ENCODE results near the gene DGKG.

DGKG gene

GRCh38 chr3:186166491-186167288 lies 195.3 kb downstream of the DGKG start:
- DNase-seq = no peak

- no peak for DNase-seq
These were observed 196.0 kb downstream of the DGKG start for GRCh38 chr3:186166036-186166435.

GRCh38 chr3:186165331-186165730 lies 196.7 kb downstream of the DGKG start:
- no peak for DNase-seq

- DNase-seq = no peak
These were observed 197.3 kb downstream of the DGKG start for GRCh38 chr3:186164696-186165095.

GRCh38 chr3:186162221-186162620 lies 199.8 kb downstream of the DGKG start:
- no peak for DNase-seq

- no peak for DNase-seq
These were observed 201.3 kb downstream of the DGKG start for GRCh38 chr3:186160691-186161243.

GRCh38 chr3:186154641-186155040 lies 207.4 kb downstream of the DGKG start:
- DNase-seq = no peak

GRCh38 chr3:186152889-186153292 lies 209.1 kb downstream of the DGKG start:
- DNase-seq = no peak

GRCh38 chr3:186152361-186152798 lies 209.7 kb downstream of the DGKG start:
- DNase-seq = no peak

GRCh38 chr3:186151077-186151971 lies 210.7 kb downstream of the DGKG start:
- no peak for DNase-seq

- no peak for DNase-seq
These were observed 211.8 kb downstream of the DGKG start for GRCh38 chr3:186150041-186150830.

- no peak for DNase-seq
These were observed 212.6 kb downstream of the DGKG start for GRCh38 chr3:186149319-186149960.

- no peak for DNase-seq
These were observed 217.8 kb downstream of the DGKG start for GRCh38 chr3:186144257-186144656.

- no peak for DNase-seq
These were observed 218.8 kb downstream of the DGKG start for GRCh38 chr3:186143250-186143649.

- no peak for DNase-seq
These were observed 219.6 kb downstream of the DGKG start for GRCh38 chr3:186142393-186142932.

GRCh38 chr3:186141790-186142189 lies 220.2 kb downstream of the DGKG start:
- DNase-seq = no peak

- no peak for DNase-seq
These were observed 223.6 kb downstream of the DGKG start for GRCh38 chr3:186138272-186138981.

GRCh38 chr3:186137051-186137685 lies 224.9 kb downstream of the DGKG start:
- no peak for DNase-seq

- no peak for DNase-seq
These were observed 228.1 kb downstream of the DGKG start for GRCh38 chr3:186133980-186134379.

GRCh38 chr3:186132487-186132886 lies 229.5 kb downstream of the DGKG start:
- no peak for DNase-seq

- DNase-seq = no peak
These were observed 232.8 kb downstream of the DGKG start for GRCh38 chr3:186129206-186129605.

Measured in NCI-H2081 treated with DMSO at 0.1 percent for 48 hours (cell line).